Breast epithelium (tissue), 3 donors: Measurements from ENCODE around the gene FRY.

ENCODE experiments used
- CTCF ChIP-seq, 3 donors: fragments of 450-650 bp; IDR thresholded peaks; one replicate each; pipeline ENCODE4 v1.5.1; 2016 to 2017; ENCODE audit warnings: antibody characterized with exemption in 3 of 3, mild to moderate bottlenecking in 3 of 3, moderate library complexity in 3 of 3
- POLR2AphosphoS5 ChIP-seq, 3 donors: sonication (generic); formaldehyde crosslinking; IDR thresholded peaks; one replicate each; pipeline ENCODE4 v1.6.1; 2017; ENCODE audit warnings: antibody characterized with exemption in 3 of 3

- TF ChIP-seq CTCF (IDR thresholded peaks at IDR 0.05), result no peak
- TF ChIP-seq POLR2AphosphoS5 (IDR thresholded peaks at IDR 0.05), result no peak
Measured at GRCh38 chr13:32134241-32135055, 102.9 kb downstream of the FRY start.
